Measurements from ENCODE around the gene PLXNA1. TPM values are rescaled to one million over a fixed set of nuclear protein-coding genes. Genes with fewer than 3 reads are reported as not detected.
A peak's percentile ranks its signal among the peaks of the same experiment; 100 is the strongest.

The PLXNA1 gene
- total RNA-seq, 2 donors from 2014 or later, result 66.3 to 79.4 TPM

DNA sequence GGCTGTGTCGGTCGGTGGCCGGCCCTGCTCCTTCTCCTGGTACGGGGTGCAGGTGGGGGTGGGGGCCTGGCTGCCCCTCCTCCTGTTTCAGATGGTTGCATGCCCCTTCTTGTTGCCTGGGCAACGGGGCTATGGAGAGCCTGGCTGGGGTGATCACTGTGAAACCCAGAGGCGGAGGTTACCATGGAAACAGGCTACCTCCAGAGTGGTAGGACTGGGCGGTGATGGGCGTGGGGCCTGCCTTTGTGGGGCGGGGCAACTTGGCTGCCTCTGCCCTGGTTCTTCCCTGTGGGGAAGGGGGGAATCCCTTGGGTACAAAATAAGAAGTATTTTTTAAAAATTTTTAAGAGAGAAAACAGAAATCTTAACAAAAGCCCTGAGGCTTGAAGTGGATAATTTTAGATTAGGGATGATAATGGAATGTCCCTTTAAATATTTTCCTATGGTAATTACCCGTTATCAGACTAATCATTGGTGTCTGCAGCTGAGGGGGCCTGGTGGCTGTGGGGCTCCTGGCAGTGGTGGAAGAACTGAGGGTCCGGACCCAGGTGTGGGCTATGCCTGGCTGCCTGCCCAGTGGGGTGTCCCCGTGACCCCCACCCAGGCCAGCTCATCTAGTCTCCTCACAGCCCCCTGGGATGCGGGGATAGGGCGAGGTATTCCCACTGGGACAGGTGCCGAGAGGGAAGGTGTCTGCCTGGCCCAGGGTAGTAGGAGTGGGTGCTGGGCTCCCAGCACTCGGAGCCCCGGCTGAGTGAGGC, 32.5 kb downstream of the PLXNA1 start:
- H3K9ac ChIP-seq (ENCODE audit: extremely low read depth, low read length, poor library complexity, severe bottlenecking), result no peak overlapping the region
- Mint-ChIP-seq H3K4me3 (no peak overlapping the region), H3K4me1 (no peaks in the 10 kb centered on the region), H3K27me3 (ENCODE audit: insufficient read depth) (no peaks in the 10 kb centered on the region), H3K36me3 (ENCODE audit: low read depth) (peaks cover 36% of the 10 kb centered on the region), H3K9me3 (no peaks in the 10 kb centered on the region), H3K27ac (no peak overlapping the region)
- H3K27ac ChIP-seq (ENCODE audit: low read depth, low read length), result peak overlapping the region; percentile 70
- peaks cover 61% of the 10 kb centered on the region for H3K36me3 ChIP-seq (ENCODE audit: control insufficient read depth, insufficient read depth, low read length)
- H3K4me1 ChIP-seq (ENCODE audit: control insufficient read depth, insufficient read depth, low read length), result peaks cover 2% of the 10 kb centered on the region
- H3K27me3 ChIP-seq (ENCODE audit: control insufficient read depth, insufficient read depth, low read length, poor library complexity, severe bottlenecking), result no peaks in the 10 kb centered on the region
- H3K9me3 ChIP-seq (ENCODE audit: control insufficient read depth, low read length), result no peaks in the 10 kb centered on the region
- no peak for DNase-seq
- TF ChIP-seq, protein P1, sequence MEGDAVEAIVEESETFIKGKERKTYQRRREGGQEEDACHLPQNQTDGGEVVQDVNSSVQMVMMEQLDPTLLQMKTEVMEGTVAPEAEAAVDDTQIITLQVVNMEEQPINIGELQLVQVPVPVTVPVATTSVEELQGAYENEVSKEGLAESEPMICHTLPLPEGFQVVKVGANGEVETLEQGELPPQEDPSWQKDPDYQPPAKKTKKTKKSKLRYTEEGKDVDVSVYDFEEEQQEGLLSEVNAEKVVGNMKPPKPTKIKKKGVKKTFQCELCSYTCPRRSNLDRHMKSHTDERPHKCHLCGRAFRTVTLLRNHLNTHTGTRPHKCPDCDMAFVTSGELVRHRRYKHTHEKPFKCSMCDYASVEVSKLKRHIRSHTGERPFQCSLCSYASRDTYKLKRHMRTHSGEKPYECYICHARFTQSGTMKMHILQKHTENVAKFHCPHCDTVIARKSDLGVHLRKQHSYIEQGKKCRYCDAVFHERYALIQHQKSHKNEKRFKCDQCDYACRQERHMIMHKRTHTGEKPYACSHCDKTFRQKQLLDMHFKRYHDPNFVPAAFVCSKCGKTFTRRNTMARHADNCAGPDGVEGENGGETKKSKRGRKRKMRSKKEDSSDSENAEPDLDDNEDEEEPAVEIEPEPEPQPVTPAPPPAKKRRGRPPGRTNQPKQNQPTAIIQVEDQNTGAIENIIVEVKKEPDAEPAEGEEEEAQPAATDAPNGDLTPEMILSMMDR (conservative IDR thresholded peaks at IDR 0.05), result no peak
- 96 to 100% methylated on average over 5 to 17 of the region's 17 CpGs for WGBS, 2 experiments (ENCODE audit: insufficient coverage in 1 of 2, insufficient read length in 1 of 2)
- no peak overlapping the region for H3K4me3 ChIP-seq (ENCODE audit: low read length)

DNA sequence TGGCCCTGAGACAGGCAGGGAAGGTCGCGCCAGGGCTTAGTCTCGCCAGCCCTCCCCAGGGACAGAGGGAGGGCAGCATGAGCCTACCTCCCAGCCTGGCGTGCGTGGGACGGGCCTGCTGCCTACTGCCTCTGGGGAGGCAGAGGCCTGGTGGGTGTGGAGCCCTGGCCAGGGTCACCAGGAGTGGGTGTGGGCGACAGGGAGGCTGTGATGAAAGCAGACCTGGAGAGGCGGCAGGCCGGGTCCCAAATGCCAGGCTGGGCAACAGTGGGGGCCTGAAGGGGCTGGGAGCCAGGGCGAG, 33.1 kb downstream of the PLXNA1 start:
- Histone ChIP-seq H3K27me3 (ENCODE audit: control insufficient read depth, insufficient read depth, low read length, poor library complexity, severe bottlenecking) (no peaks in the 10 kb centered on the region), H3K4me3 (ENCODE audit: low read length) (no peak overlapping the region), H3K9me3 (ENCODE audit: control insufficient read depth, low read length) (no peaks in the 10 kb centered on the region), H3K9ac (ENCODE audit: extremely low read depth, low read length, poor library complexity, severe bottlenecking) (no peak overlapping the region), H3K27ac (ENCODE audit: low read depth, low read length) (no peak overlapping the region), H3K36me3 (ENCODE audit: control insufficient read depth, insufficient read depth, low read length) (peaks cover 61% of the 10 kb centered on the region), H3K4me1 (ENCODE audit: control insufficient read depth, insufficient read depth, low read length) (peaks cover 2% of the 10 kb centered on the region)
- no peak for DNase-seq
- Mint-ChIP-seq H3K36me3 (ENCODE audit: low read depth) (peaks cover 36% of the 10 kb centered on the region), H3K9me3 (no peaks in the 10 kb centered on the region), H3K4me3 (no peak overlapping the region), H3K4me1 (no peaks in the 10 kb centered on the region), H3K27ac (no peak overlapping the region), H3K27me3 (ENCODE audit: insufficient read depth) (no peaks in the 10 kb centered on the region)
- TF ChIP-seq, protein P1 (conservative IDR thresholded peaks at IDR 0.05), result no peak
- 94 to 100% methylated on average over 3 to 10 of the region's 10 CpGs for WGBS, 2 experiments (ENCODE audit: insufficient coverage in 1 of 2, insufficient read length in 1 of 2)

DNA sequence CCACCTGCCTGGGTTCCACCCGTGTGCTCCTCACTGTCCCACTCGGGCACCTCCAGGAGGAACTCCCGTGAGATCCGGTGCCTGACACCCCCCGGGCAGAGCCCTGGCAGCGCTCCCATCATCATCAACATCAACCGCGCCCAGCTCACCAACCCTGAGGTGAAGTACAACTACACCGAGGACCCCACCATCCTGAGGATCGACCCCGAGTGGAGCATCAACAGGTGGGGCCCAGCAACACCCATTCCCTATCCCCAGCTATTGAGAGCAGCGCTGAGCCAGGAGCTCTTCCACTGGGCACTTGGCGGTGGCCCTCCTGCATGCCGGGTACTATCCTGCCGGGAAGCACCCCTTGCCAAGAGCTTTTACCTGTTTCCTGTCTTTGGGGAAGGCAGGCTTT, 33.5 kb downstream of the PLXNA1 start:
- no peak overlapping the region for H3K27ac Mint-ChIP-seq
- no peak for DNase-seq
- no peak overlapping the region for H3K4me3 Mint-ChIP-seq
- Histone ChIP-seq H3K27me3 (ENCODE audit: control insufficient read depth, insufficient read depth, low read length, poor library complexity, severe bottlenecking) (no peaks in the 10 kb centered on the region), H3K36me3 (ENCODE audit: control insufficient read depth, insufficient read depth, low read length) (peaks cover 65% of the 10 kb centered on the region), H3K4me3 (ENCODE audit: low read length) (no peak overlapping the region), H3K27ac (ENCODE audit: low read depth, low read length) (no peak overlapping the region), H3K9me3 (ENCODE audit: control insufficient read depth, low read length) (no peaks in the 10 kb centered on the region), H3K9ac (ENCODE audit: extremely low read depth, low read length, poor library complexity, severe bottlenecking) (no peak overlapping the region), H3K4me1 (ENCODE audit: control insufficient read depth, insufficient read depth, low read length) (peaks cover 2% of the 10 kb centered on the region)
- peaks cover 41% of the 10 kb centered on the region for H3K36me3 Mint-ChIP-seq (ENCODE audit: low read depth)
- no peaks in the 10 kb centered on the region for H3K9me3 Mint-ChIP-seq
- H3K4me1 Mint-ChIP-seq, result no peaks in the 10 kb centered on the region
- TF ChIP-seq, protein P1 (conservative IDR thresholded peaks at IDR 0.05), result no peak
- H3K27me3 Mint-ChIP-seq (ENCODE audit: insufficient read depth), result no peaks in the 10 kb centered on the region
- WGBS, 2 experiments (ENCODE audit: insufficient coverage in 1 of 2, insufficient read length in 1 of 2), result 94 to 98% methylated on average over 11 to 15 of the region's 15 CpGs
